Activated CD8-positive, alpha-beta memory T cell treated with anti-CD3 and anti-CD28 coated beads for 36 hours (primary cell): ENCODE measurements around the gene LTBP1. TPM values are rescaled to one million over a fixed set of nuclear protein-coding genes. Genes with fewer than 3 reads are reported as not detected.
"Not testable (repeated sequence)": the region's sequence is repeated elsewhere in the genome, so short reads cannot be mapped to it uniquely, and the experiment has no call there.

Source experiments
- CTCF ChIA-PET: fragments of 350-600 bp; sonication (Branson Sonifier 250); formaldehyde crosslinking; loops from one replicate; lab custom pipeline; 2021; ENCODE audit warnings: antibody characterized with exemption; lab: Charles Lee
- POLR2A ChIA-PET: fragments of 350-600 bp; sonication (Branson Sonifier 250); formaldehyde crosslinking; loops from one replicate; lab custom pipeline; 2021; ENCODE audit warnings: antibody characterized with exemption; lab: Charles Lee
- total RNA-seq, 2 experiments: library from RNA; stranded (reverse); gene quantifications; one replicate each; pipeline ENCODE4 v1.2.3, GENCODE V29; 2021

LTBP1 gene
- total RNA-seq, 2 experiments from 2014 or later: 0.11 to 0.15 TPM

DNA sequence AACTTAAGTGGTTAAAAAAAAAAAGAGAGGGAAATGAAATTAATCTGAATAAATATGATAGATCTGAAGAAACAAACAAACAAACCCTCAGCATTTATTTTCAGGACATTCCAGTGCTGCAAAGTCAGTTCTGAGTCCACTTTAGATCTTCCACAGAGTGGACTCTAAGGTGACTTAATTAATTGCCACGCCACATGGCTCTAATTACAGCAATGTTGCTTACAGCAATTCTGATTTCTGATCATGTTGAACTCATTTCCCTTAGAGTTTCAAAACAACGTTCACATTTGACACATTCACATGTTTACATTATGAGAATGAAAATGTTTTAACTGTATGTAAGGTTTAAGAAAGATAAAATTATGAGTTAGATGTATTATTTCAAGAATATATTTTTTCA, 491.1 kb downstream of the LTBP1 start:
- CTCF ChIA-PET: no interaction called here

DNA sequence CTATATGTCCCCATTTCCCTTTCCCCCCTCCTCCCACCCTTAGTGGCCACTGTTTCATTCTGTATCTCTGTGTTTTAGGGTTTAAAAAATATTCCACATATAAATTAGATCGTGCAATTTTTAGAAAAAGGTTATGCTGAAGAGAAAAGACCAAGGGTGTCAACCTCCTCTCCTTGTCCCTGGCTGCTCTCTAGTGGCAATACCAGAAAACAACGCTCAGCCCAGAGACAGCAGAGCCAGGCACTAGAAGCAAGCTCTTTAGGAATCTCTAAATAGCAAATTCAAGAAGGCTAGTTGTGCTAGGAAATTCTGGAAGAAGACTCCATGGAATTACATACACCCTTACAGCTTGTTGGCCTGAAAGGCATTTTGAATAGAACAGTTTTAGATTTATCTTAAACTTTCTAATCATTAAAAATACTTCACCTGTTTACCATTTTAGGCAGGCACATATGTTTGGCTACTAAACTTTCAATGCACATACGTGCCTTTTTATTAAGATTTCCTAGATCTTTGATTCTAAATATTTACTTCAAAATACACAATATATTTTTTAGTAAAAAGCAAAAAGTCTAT, 494.6 kb downstream of the LTBP1 start:
- POLR2A ChIA-PET: no interaction called here
- CTCF ChIA-PET: no interaction called here

More for the DNA sequence above, 491.1 kb downstream of the LTBP1 start:
- POLR2A ChIA-PET: no interaction called here

DNA sequence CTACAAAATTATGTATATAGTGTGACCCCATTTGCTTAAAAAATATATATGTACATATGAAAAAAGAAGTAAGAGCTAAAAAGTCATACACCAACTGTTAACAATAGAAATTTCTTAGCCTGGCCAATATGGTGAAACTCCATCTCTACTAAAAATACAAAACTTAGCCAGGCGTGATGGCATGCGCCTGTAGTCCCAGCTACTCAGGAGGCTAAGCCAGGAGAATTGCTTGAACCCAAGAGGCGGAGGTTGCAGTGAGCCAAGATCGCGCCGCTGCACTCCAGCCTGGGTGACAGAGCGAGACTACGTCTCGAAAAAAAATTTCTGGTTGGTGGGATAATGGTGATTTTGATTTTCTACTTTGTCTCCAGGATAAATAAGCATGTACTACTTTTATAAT, 495.3 kb downstream of the LTBP1 start:
- POLR2A ChIA-PET, CTCF ChIA-PET: not testable (repeated sequence)

DNA sequence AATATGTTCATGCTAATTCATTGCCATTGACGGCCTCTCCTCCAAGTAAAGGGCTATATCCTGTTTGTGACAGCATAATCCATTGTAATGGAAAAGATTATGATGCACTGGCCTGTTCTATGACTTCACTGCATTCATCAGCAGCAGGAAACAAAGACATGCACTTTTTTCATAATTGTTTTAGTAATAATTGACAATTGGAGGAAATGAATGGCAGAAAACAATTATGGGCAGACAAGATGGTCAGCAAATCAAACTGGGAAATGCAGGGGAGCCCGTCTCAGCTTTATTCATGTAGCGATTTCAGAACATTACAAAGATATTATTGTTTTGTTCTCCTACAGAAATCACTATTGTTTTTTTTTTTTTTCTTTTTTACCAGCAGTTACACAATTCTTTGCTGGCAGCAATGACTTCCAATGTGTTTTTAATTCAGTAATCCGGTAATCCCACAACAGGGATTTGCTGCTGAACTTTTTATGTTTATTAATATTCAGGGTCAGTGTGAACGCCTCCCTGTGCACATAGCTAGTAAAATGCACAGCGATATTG, 495.9 kb downstream of the LTBP1 start:
- POLR2A ChIA-PET: no interaction called here
- CTCF ChIA-PET: no interaction called here

DNA sequence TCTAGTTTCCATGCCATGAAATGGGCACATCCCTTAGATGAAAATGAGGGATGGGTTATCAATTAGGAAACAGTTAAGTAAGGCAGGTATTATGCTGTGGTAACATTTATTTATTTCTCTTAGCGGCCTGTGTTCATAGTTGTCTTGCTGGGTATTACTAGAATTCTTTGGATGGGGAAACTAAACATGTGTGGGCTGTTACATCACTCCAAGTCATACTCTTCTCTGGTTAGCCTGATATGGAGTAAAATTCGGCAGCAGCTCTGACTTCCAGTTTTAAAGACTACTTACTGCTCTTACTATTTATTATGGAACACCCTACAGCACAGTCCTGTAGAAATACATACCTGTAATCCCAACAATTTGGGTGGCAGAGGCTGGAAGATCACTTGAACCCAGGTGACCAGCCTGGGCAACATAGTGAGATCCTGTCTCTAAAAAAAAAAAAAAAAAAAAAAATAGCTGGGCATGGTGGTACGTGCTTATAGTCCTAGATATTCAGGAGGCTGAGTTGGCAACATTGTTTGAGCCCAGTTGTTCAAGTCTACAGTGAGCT, 496.6 kb downstream of the LTBP1 start:
- ChIA-PET CTCF (no interaction called here), POLR2A (no interaction called here)

DNA sequence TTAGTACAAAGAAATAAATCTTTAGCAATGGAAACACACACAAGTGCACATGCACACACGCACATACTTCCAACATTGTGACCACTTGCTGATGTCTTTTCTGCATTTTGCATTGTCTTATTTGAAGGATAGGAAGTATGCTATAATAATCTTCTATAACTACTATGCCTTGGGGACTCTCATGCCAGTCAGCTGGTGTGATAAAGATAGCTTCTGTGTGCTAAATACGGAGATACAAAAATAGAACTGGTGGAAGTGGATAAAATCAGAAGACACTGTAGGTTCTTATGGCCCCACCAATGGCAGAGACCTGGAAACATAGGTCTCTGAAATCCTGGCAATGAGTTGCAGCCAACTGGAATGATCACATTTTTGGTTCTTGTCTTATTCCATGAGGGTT, 498.2 kb downstream of the LTBP1 start:
- POLR2A ChIA-PET: no interaction called here
- CTCF ChIA-PET: no interaction called here

DNA sequence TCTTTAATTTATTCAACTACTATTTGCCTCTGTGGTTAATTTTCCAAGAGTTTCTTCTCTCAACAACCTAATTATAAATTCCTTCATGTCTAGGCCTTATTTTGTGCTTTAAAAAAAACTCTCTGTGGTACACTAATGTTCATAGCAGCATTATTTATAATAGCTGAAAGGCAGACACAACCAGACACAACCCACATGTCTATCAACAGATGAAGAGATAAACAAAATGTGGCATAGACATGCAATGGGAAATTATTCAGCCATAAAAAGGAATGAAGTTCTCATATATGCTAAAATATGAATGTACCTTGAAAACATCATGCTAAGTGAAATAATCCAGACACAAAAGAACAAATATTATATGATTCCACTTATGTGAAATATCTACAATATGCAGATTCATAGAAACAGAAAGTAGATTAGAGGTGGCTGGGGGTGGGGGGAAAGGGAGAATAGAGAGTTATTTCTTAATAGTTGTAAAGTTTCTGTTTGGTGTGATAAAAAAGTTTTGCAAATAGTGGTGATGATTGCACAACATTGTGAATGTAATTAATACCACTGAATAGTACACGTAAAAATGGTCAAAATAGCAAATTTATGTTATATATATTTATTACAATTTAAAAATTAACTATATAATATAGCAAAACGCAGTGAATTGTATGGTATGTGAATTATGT, 501.6 kb downstream of the LTBP1 start:
- ChIA-PET CTCF (no interaction called here), POLR2A (no interaction called here)
